Effector memory CD4-positive, alpha-beta T cell (primary cell): Measurements from ENCODE around the gene PCDHB6.
"Not testable (repeated sequence)": the region's sequence is repeated elsewhere in the genome, so short reads cannot be mapped to it uniquely, and the experiment has no call there.

Experiments used
- DNase-seq, 3 donors: peaks; one replicate each; pipeline ENCODE4 v3.0.0-alpha.2; 2020
- H3K27ac ChIP-seq: 2 replicates; pipeline ENCODE4 v1.7.0; 2013; ENCODE audit warnings: mild to moderate bottlenecking, low read length, moderate library complexity; ENCODE audit not compliant: insufficient read depth, poor library complexity, severe bottlenecking
- H3K27me3 ChIP-seq: replicated peaks from 2 replicates; pipeline ENCODE4 v1.7.0; 2013; ENCODE audit warnings: mild to moderate bottlenecking, low read length; ENCODE audit not compliant: insufficient read depth, control insufficient read depth, poor library complexity, severe bottlenecking
- H3K36me3 ChIP-seq: 2 replicates; pipeline ENCODE4 v1.7.0; 2013; ENCODE audit warnings: mild to moderate bottlenecking, low read length, moderate library complexity; ENCODE audit not compliant: control insufficient read depth, insufficient read depth
- H3K4me1 ChIP-seq: 2 replicates; pipeline ENCODE4 v1.7.0; 2013; ENCODE audit warnings: low read length, mild to moderate bottlenecking; ENCODE audit not compliant: control insufficient read depth, insufficient read depth, poor library complexity, severe bottlenecking
- H3K4me3 ChIP-seq: 2 replicates; pipeline ENCODE4 v1.7.0; 2013; ENCODE audit warnings: low read length, low read depth, mild to moderate bottlenecking; ENCODE audit not compliant: insufficient read depth, poor library complexity, severe bottlenecking
- H3K9me3 ChIP-seq: 2 replicates; pipeline ENCODE4 v1.7.0; 2013; ENCODE audit warnings: mild to moderate bottlenecking, low read length, moderate library complexity; ENCODE audit not compliant: control insufficient read depth

PCDHB6 gene

GRCh38 chr5:141182248-141182647, 32.4 kb downstream of the PCDHB6 start, which contains the start of gene PCDHB16:
Gene PCDHB16 (plus strand): TSS chr5:141182387. CDS start chr5:141182560, 173 bp downstream.
- Histone ChIP-seq H3K27me3 (peaks cover 5% of the 10 kb centered on the region), H3K4me3 (no peak within 1 kb of the TSS), H3K4me1 (no peaks in the 10 kb centered on the region), H3K9me3 (no peaks in the 10 kb centered on the region), H3K36me3 (no peaks in the 10 kb centered on the region), H3K27ac (no peak within 1 kb of the TSS)
- no peak for DNase-seq

GRCh38 chr5:141184117-141184855, 34.4 kb downstream of the PCDHB6 start:
- H3K27ac ChIP-seq, H3K36me3 ChIP-seq, H3K4me3 ChIP-seq, DNase-seq, H3K9me3 ChIP-seq, H3K4me1 ChIP-seq, H3K27me3 ChIP-seq: not testable (repeated sequence)

- Histone ChIP-seq H3K4me1 (no peaks in the 10 kb centered on the region), H3K27ac (no peak within 1 kb of the TSS), H3K4me3 (no peak within 1 kb of the TSS), H3K36me3 (no peaks in the 10 kb centered on the region), H3K27me3 (peaks cover under 1% of the 10 kb centered on the region), H3K9me3 (no peaks in the 10 kb centered on the region)
- DNase-seq: peak in 1 of 3 donors; percentile 27
Measured at GRCh38 chr5:141186897-141187512, 37.1 kb downstream of the PCDHB6 start, which contains the start of gene PCDHB9. Gene PCDHB9 (plus strand): TSS chr5:141187161. CDS start chr5:141187319, 158 bp downstream.

GRCh38 chr5:141188682-141189081, 38.8 kb downstream of the PCDHB6 start:
- DNase-seq, H3K4me3 ChIP-seq, H3K36me3 ChIP-seq, H3K9me3 ChIP-seq, H3K27me3 ChIP-seq, H3K27ac ChIP-seq, H3K4me1 ChIP-seq: not testable (repeated sequence)

GRCh38 chr5:141189131-141189530, 39.3 kb downstream of the PCDHB6 start:
- not testable (repeated sequence) for H3K27me3 ChIP-seq, H3K4me3 ChIP-seq, DNase-seq, H3K9me3 ChIP-seq, H3K4me1 ChIP-seq, H3K36me3 ChIP-seq, H3K27ac ChIP-seq

- DNase-seq: peak in 1 of 3 donors; percentile 8
- Histone ChIP-seq H3K27ac (no peak within 1 kb of the TSS), H3K27me3 (peaks cover 4% of the 10 kb centered on the region), H3K9me3 (no peaks in the 10 kb centered on the region), H3K4me1 (no peaks in the 10 kb centered on the region), H3K36me3 (no peaks in the 10 kb centered on the region), H3K4me3 (no peak within 1 kb of the TSS)
Measured at GRCh38 chr5:141192110-141192725, 42.4 kb downstream of the PCDHB6 start, which contains the start of gene PCDHB10. Gene PCDHB10 (plus strand): TSS chr5:141192353. CDS start chr5:141192553, 200 bp downstream.

- not testable (repeated sequence) for H3K4me1 ChIP-seq, DNase-seq, H3K27me3 ChIP-seq, H3K36me3 ChIP-seq, H3K4me3 ChIP-seq, H3K9me3 ChIP-seq, H3K27ac ChIP-seq
Measured at GRCh38 chr5:141194332-141194731, 44.5 kb downstream of the PCDHB6 start.

- H3K27me3 ChIP-seq: peaks cover 4% of the 10 kb centered on the region
- H3K9me3 ChIP-seq: no peaks in the 10 kb centered on the region
- no peak overlapping the region for H3K27ac ChIP-seq
- no peaks in the 10 kb centered on the region for H3K4me1 ChIP-seq
- no peak for DNase-seq
- no peak overlapping the region for H3K4me3 ChIP-seq
- no peaks in the 10 kb centered on the region for H3K36me3 ChIP-seq
Measured at GRCh38 chr5:141196363-141196762, 46.5 kb downstream of the PCDHB6 start.

GRCh38 chr5:141199359-141200235, 49.7 kb downstream of the PCDHB6 start, which contains the start of gene PCDHB11:
Gene PCDHB11 (plus strand): TSS chr5:141199627. CDS start chr5:141199775, 148 bp downstream.
- no peaks in the 10 kb centered on the region for H3K4me1 ChIP-seq
- H3K27me3 ChIP-seq: no peaks in the 10 kb centered on the region
- DNase-seq: no peak
- H3K9me3 ChIP-seq: no peaks in the 10 kb centered on the region
- no peaks in the 10 kb centered on the region for H3K36me3 ChIP-seq
- no peak within 1 kb of the TSS for H3K27ac ChIP-seq
- H3K4me3 ChIP-seq: no peak within 1 kb of the TSS
